Astrocyte of the hippocampus (primary cell): ENCODE data around the gene CLCNKA.
"Not testable (repeated sequence)": the region's sequence is repeated elsewhere in the genome, so short reads cannot be mapped to it uniquely, and the experiment has no call there.

Source experiments
- DNase-seq: peaks from one replicate; pipeline ENCODE4 v3.0.0; 2011; ENCODE audit warnings: low read depth, low spot score

The CLCNKA gene

GRCh38 chr1:16042096-16042495, 20.3 kb downstream of the CLCNKA start:
- no peak for DNase-seq

GRCh38 chr1:16042654-16043053, 20.8 kb downstream of the CLCNKA start:
- DNase-seq, result not testable (repeated sequence)

- no peak for DNase-seq
Measured at GRCh38 chr1:16043521-16043920, 21.7 kb downstream of the CLCNKA start, which contains the start of gene CLCNKB. Gene CLCNKB (plus strand): TSS chr1:16043782. CDS start chr1:16044493, 711 bp downstream.

GRCh38 chr1:16043950-16044349, 22.1 kb downstream of the CLCNKA start:
- no peak for DNase-seq

GRCh38 chr1:16046842-16047241, 25.0 kb downstream of the CLCNKA start:
- DNase-seq, result peak; percentile 43

- no peak for DNase-seq
Measured at GRCh38 chr1:16047791-16048475, 26.1 kb downstream of the CLCNKA start.

GRCh38 chr1:16048573-16049189, 26.8 kb downstream of the CLCNKA start:
- DNase-seq, result peak; percentile 80

GRCh38 chr1:16050328-16050727, 28.5 kb downstream of the CLCNKA start:
- no peak for DNase-seq

GRCh38 chr1:16051039-16051438, 29.2 kb downstream of the CLCNKA start:
- DNase-seq, result no peak

GRCh38 chr1:16051949-16052348, 30.1 kb downstream of the CLCNKA start:
- DNase-seq, result not testable (repeated sequence)

- no peak for DNase-seq
Measured at GRCh38 chr1:16053781-16054502, 32.1 kb downstream of the CLCNKA start.

GRCh38 chr1:16054598-16055540, 33.0 kb downstream of the CLCNKA start:
- DNase-seq, result no peak

GRCh38 chr1:16055613-16056520, 34.0 kb downstream of the CLCNKA start:
- DNase-seq, result peak; percentile 90

GRCh38 chr1:16056521-16056912, 34.7 kb downstream of the CLCNKA start:
- not testable (repeated sequence) for DNase-seq

- DNase-seq, result not testable (repeated sequence)
Measured at GRCh38 chr1:16057314-16057915, 35.6 kb downstream of the CLCNKA start.

- DNase-seq, result not testable (repeated sequence)
Measured at GRCh38 chr1:16058394-16059120, 36.7 kb downstream of the CLCNKA start.

GRCh38 chr1:16061266-16061665, 39.4 kb downstream of the CLCNKA start:
- no peak for DNase-seq

- not testable (repeated sequence) for DNase-seq
Measured at GRCh38 chr1:16061989-16062686, 40.3 kb downstream of the CLCNKA start.

- DNase-seq, result not testable (repeated sequence)
Measured at GRCh38 chr1:16062687-16063075, 40.8 kb downstream of the CLCNKA start.
